Inflammatory macrophage treated with lipopolysaccharide for 1 hour (primary cell): ENCODE measurements around the gene CADM1.

Source experiments
- DNase-seq, 2 donors: peaks; one replicate each; pipeline ENCODE4 v3.0.0-alpha.2; 2020 to 2022

The CADM1 gene

GRCh38 chr11:115393950-115394349 is 110.3 kb downstream of the CADM1 start:
- no peak for DNase-seq

- no peak for DNase-seq
These were observed 112.6 kb downstream of the CADM1 start for GRCh38 chr11:115391598-115391997.

GRCh38 chr11:115391160-115391559 is 113.1 kb downstream of the CADM1 start:
- no peak for DNase-seq

GRCh38 chr11:115390441-115390840 is 113.8 kb downstream of the CADM1 start:
- DNase-seq, result no peak

- DNase-seq, result no peak
These were observed 114.4 kb downstream of the CADM1 start for GRCh38 chr11:115389790-115390189.

GRCh38 chr11:115385226-115385625 is 119.0 kb downstream of the CADM1 start:
- DNase-seq, result no peak

- DNase-seq, result no peak
These were observed 120.0 kb downstream of the CADM1 start for GRCh38 chr11:115384236-115384635.

- DNase-seq, result no peak
These were observed 120.8 kb downstream of the CADM1 start for GRCh38 chr11:115383431-115383830.

- no peak for DNase-seq
These were observed 124.7 kb downstream of the CADM1 start for GRCh38 chr11:115379528-115379927.

GRCh38 chr11:115378557-115378956 is 125.7 kb downstream of the CADM1 start:
- no peak for DNase-seq

- DNase-seq, result no peak
These were observed 126.3 kb downstream of the CADM1 start for GRCh38 chr11:115377882-115378296.

- DNase-seq, result no peak
These were observed 135.6 kb downstream of the CADM1 start for GRCh38 chr11:115368616-115369015.

GRCh38 chr11:115366826-115367225 is 137.4 kb downstream of the CADM1 start:
- no peak for DNase-seq

GRCh38 chr11:115365907-115366306 is 138.3 kb downstream of the CADM1 start:
- no peak for DNase-seq

- DNase-seq, result no peak
These were observed 139.3 kb downstream of the CADM1 start for GRCh38 chr11:115364896-115365295.

GRCh38 chr11:115363921-115364320 is 140.3 kb downstream of the CADM1 start:
- DNase-seq, result no peak

- DNase-seq, result no peak
These were observed 140.8 kb downstream of the CADM1 start for GRCh38 chr11:115363426-115363825.

- DNase-seq, result no peak
These were observed 141.2 kb downstream of the CADM1 start for GRCh38 chr11:115362997-115363396.

- DNase-seq, result no peak
These were observed 143.2 kb downstream of the CADM1 start for GRCh38 chr11:115361025-115361424.

GRCh38 chr11:115360186-115360824 is 143.9 kb downstream of the CADM1 start:
- DNase-seq, result no peak

GRCh38 chr11:115357066-115357465 is 147.1 kb downstream of the CADM1 start:
- DNase-seq, result no peak

- DNase-seq, result no peak
These were observed 151.3 kb downstream of the CADM1 start for GRCh38 chr11:115352805-115353485.

- DNase-seq, result no peak
These were observed 154.7 kb downstream of the CADM1 start for GRCh38 chr11:115349335-115350017.

GRCh38 chr11:115348416-115348815 is 155.8 kb downstream of the CADM1 start:
- no peak for DNase-seq
